NOMO-1 treated with dmso at 0.1 percent for 144 hours (cell line): Measurements from ENCODE around the gene HSPD1.

Experiments
- DNase-seq: peaks from one replicate; lab custom pipeline; 2025; ENCODE audit not compliant: unreplicated experiment; lab: John Stamatoyannopoulos, UW

HSPD1 gene

DNA sequence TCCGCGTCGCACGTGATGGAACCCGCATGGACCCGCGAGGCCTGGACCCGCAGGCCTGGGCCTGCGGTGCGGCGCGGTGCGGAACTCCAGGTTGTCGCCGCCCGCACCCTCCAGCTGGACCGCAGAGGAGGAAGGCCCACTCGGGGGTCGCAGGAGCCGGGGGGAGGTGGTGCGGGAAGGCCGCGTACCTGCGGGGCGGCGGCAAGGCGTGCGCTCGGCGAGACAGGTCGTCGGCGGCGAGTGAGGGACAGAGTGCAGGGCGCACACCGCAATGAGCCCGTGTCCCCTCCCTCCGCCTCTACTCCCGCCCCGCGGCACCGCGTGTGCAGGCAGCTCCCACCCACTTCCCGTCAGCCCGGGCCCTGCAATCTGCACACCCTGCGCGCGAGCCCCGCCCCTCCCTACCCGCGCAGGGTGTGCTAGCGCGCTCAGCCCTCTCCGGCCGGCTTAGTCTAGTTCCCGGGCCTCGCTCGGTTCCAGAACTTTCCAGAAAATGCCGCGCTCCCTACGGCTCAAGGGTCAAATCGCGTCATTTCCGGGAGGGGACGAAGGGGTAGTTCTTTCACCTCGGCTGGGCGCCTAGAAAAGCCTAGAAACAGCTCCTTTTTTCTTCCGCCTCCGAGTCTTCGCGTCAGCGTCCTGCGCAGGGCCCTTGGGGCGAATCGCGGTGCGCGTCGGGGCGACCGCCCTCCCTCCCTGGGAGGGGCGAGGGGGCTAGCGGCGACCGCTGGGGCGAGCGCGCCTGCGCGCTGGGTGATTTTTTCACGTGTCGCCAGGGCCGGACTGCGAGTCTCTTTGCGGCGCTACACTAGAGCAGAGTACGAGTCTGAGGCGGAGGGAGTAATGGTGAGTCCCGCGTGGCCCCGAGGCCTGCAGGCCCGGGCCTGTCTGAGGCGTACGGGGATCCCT lies at the start of gene HSPD1, which contains the start of gene HSPE1:
Gene HSPD1, minus strand, starts transcription at position 247 of the 909 bp plus-strand sequence. CDS start 992 bp downstream, outside the sequence.
Gene HSPE1, plus strand, starts transcription at position 786 of the 909 bp plus-strand sequence. Its CDS starts 58 bp downstream, at position 844.
- peak; percentile 99 for DNase-seq

DNA sequence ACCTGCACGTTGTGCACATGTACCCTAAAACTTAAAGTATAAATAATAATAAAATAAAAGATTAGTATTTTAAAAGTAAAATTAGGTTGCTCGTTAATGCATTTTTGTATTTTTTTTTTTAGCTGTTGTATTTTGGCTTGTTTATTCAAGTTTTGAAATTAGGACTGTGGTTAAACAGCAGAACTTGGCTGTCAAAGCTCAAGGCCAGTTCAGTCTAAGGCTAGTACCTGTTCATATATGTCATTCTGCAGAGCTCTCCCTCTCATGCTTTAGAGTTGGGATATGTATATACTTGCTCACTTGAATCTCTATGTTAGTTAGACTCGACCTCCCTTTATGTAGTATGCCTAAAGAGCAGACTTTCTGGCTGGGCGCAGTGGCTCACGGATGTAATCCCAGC lies 48.9 kb upstream of the HSPD1 start:
- DNase-seq, result no peak

DNA sequence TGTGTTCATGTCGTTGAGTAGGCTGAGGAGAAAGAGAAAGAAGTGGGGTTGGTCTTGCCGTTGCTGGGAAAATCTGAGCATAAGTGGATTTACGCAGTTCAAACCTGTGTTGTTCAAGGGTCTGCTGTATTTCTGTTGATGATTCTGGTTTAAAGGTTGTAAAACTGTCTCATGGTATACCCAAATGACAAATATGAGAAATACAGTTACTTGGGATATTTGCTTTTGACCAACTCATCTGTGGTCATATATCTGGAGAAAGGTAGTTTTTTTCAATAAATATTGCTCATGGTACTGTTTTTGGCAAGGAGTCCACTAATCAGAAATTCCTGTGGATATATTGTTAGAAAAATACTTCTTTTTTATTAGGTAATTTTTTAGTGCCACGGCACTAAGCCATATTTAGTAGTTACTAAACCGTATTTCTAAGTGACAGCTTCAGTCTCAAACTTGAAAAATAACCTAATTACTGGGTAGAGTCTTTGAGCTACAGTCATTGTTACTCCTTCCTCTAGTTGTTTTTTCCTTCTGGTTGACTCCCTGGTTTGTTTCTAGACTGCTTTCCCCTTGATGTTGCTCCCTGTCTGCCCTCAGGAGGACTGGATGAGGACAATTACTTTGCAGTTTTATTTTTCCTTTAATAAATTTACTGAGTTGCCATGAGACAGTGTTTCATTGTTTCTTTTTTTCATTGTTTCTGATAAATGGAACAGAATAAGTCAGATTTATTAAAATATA lies 47.7 kb upstream of the HSPD1 start:
- no peak for DNase-seq

DNA sequence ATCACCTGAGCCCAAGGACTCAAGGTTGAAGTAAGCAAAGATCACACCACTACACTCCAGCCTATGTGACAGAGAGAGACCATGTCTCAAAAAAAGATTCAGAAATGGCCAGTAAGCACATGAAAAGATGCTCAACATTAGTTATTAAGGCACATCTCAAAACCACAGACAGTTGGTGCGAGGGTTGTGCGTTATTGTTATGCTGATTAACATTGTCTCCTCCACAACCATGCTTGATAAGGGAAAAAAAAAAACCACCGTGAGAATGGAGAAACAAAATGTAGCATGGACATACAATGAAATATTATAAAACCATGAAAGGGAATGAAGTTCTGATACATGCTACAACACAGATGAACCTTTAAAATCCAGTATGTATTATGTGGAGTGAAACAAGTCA lies 43.6 kb upstream of the HSPD1 start:
- no peak for DNase-seq

DNA sequence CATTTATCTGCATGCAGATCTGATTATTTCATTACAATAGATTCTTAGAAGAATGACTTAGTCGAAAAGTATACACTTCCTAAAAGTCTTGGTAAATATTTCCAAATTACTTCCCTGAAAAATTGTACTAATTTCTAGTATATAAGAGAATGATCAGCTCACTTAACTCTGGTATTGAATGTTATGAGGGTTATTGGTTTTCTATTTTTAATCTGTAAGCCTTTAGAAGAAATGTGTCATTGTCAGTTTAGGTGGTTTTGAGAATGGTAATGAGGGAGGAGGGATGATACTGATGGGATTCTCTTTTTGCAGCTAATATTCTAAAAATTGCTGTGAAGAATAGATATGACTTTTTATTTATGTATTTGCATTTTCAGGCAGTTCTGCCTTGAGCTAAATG lies 40.1 kb upstream of the HSPD1 start:
- no peak for DNase-seq

DNA sequence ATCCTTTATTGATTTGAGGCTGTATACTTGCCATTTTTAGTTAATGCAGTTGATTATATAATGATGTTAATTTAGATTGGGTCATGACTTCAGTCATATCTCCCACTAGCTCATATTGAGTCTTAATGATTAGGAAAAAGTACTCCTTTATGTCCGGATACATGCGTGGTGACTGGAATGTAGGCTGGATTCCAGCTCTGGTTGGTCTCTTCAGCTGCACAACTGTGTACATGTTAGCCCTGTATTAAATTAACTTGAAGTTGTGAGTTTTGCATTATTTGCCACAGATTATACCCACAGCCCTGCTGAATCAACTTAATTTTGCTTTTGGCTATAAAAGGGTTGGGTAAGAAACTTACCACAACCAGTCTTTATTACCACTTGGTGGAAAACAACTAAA lies 38.8 kb upstream of the HSPD1 start:
- no peak for DNase-seq

DNA sequence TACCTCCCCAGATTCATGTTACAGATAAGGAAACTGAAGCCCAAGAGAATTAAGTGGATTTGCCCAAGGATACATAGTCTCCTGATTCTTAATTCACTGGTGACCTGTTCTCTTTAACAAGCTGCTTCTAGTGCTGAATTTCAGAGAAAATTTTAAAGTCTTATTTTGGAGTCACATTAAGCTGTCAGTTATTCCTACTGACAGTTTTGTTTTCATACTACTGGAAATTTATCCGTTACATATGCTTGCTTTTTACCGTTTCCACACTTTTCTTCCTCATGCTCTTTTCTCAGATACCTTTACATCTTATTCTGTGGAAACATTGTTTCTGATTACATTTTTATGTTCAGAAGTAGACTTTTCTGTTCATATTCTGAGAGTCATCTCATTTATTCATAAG lies 17.5 kb upstream of the HSPD1 start:
- no peak for DNase-seq

DNA sequence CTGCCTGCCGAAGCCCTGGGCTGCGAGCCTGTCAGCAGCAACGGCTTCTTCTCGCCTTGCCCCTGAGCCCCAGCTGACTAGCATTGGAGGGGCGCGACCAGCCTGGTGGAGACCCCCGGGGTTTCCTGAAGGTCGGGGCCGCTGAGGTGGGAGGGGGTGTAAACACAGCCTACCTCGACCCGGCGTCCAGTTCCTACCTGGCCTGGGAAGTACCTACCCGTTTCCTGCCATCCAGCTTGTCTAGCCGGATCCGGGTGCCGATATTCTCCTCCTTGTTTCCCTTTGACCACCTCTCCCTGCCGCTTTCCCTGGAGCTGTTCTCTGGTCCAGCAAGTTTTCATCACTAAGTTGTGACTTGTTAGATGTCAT lies 16.7 kb upstream of the HSPD1 start:
- no peak for DNase-seq

DNA sequence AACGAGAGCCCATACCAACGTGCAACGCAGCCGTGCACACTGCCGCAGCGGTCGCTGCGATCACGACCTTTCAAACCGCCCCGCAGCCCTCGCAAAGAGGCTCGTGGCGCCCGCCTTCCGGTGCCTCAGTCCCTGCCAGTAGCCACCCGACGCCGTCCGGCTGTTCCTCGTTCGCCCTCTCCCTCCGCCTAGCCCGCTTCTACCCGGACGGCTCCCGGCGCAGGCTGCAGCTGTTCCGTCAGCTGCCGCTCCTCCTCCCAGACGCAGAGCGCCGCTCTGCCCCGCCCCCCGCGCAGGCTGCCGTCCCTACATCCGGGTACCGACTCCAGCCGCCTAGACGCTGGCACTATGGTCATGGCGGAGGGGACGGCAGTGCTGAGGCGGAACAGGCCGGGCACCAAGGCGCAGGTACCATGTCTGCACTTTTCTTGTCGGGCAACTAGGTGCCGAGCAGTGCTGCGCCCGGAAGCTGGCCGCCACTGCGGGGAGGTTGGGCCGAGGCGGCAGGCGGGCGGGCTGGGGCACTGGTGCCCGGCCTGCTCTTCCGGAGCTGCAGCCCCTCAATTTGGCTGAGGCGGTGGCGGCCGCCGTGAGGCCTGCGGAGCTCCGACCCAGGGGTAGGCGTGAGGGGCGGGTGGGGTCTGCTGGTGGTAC lies 16.2 kb upstream of the HSPD1 start, which contains the start of gene MOB4:
Gene MOB4, plus strand, starts transcription at position 328 of the 654 bp plus-strand sequence. Its CDS starts 21 bp downstream, at position 349.
- DNase-seq, result peak; percentile 97

DNA sequence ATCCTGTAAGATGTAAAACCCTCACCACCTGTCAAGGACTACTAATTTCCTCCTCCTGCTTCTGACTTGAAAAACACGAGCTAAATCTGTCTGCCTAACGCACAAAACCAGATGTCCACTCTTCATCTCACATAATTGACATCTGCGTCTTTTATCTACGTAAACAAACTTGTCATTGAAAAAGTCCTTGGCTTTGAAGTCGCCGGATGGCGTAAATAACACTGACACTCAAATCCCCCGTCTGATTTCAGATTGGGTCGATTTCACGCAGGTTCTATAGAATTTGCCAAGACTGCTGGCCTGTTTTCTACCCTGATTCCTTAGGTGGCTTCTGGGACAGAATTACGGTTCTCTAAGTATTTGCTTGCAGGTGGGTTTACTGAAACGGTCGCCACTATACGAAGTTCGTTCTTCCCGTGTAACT lies 15.7 kb upstream of the HSPD1 start:
- DNase-seq, result no peak

DNA sequence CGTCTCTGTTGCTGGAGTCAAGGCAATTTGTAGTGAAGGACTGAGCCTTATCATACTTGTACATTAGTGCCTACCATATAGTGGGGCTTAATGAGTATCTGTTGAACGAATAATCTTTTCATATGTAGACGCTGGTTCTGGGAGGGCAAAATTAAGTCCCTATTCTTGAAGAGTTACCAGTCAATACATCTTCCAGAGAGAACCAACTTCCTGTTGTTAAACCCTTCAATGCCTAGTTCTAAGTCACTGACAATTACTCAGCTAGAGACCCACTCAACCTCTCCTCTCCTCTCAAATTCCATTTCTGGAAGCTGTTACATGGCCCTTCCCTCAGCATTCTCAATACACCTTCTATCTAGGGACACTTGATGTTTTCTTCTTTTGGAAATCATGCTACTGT lies 15.1 kb upstream of the HSPD1 start:
- no peak for DNase-seq

DNA sequence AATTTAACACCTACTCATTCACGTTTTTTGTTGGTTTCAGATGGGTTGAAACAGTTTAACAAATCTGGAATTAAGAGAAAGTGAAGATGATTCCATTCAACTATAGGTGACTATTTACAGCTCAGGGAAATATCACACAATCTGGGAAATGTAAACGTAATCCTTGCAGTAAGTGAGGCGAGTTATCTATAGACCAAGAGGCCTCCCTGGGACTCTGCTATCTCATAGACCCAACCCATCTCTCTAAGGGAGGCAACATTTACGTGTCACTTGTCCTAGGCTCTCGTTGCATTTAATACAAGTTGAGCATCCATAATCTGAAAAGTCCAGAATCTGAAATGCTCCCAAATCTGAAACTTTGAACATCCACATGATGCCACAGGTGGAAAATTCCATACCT lies 14.3 kb upstream of the HSPD1 start:
- DNase-seq, result no peak

DNA sequence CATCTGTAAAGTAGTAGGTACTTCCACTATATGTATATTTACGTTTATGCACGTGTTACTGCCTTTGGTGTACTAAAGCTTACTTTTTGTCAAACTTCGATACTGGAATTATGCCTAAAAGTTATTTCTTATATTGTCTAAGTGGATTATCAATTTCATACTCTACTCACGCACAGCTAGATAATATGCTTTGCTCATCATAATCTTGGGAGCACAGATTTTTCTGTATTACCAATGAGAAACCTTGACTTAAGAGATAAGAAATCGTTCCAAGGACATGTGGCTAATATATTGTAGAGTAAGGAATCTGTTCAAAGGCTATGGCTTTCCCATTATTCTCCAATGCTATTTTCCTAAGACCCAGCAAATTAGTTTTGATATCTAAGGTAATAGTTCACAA lies 7.0 kb upstream of the HSPD1 start:
- DNase-seq, result no peak

DNA sequence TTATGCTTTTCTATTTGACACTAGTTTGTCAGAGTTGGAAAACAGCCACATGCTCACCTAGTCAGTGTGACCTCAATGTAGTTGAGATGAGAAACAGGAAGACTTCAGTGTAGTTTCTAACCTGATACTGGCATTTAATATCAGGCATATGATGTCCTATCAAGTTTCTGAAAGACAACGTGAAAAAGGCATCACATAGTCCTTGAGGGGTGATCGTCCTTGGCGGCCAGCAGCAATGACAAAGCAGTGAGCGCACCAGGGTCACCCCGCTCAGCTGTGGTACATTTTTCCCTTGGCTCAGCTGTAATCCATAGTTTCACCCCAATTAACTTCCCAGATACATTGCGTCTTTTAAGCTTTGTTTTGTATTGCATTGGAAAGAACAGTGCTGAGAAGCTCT lies 4.9 kb upstream of the HSPD1 start:
- no peak for DNase-seq

DNA sequence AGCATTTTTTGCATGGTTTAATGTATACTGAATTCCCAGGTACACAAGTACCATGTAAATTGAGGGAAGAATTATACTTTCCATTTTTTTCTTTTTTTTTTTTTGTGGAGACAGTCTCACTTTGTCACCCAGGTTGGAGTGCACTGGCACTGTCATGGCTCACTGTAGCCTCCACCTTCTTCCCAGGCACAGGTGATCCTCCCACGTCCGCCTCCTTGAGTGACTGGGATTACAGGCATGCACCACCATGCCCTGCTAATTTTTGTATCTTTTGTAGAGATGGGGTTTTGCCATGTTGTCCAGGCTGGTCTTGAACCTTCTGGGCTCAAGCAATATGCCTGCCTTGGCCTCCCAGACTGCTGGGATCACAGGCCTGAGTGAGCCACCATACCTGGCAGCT lies 4.4 kb upstream of the HSPD1 start:
- DNase-seq, result no peak

DNA sequence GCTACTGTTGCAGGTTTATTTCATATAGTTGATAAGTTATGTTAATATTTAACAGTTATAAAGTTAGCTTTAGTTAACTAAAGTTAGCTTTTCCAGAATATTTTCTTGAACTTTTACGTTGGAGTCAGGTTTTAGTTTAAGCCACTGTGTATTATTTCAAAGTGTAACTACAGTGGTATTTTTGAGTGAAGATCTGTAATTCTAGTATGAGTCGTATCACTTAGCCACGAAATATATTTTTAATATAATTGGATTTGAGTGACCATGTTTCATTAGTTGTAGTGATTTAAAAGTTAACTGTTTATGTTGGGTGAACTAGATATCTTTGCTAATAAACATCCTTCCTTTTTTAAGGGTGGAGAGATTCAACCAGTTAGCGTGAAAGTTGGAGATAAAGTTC lies 3.0 kb upstream of the HSPD1 start:
- no peak for DNase-seq

DNA sequence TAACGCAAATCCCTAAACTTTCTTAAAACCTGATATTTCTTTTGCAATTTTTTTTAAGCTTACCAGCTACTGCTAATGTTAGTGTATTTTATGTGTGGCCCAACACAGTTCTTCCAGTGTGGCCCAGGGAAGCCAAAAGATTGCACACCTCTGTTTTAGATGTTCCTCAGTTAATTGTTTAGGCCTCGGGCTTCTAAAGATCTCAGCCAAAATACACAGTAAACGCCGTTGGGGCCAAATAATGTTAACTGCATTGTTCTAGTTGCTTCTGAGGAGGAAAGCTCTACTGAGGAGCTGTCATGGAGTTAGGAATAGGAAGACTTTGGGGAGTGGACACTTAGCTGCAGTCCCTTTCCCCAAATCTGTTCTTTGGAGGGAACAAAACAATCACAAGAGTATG lies 2.6 kb upstream of the HSPD1 start:
- DNase-seq, result no peak

DNA sequence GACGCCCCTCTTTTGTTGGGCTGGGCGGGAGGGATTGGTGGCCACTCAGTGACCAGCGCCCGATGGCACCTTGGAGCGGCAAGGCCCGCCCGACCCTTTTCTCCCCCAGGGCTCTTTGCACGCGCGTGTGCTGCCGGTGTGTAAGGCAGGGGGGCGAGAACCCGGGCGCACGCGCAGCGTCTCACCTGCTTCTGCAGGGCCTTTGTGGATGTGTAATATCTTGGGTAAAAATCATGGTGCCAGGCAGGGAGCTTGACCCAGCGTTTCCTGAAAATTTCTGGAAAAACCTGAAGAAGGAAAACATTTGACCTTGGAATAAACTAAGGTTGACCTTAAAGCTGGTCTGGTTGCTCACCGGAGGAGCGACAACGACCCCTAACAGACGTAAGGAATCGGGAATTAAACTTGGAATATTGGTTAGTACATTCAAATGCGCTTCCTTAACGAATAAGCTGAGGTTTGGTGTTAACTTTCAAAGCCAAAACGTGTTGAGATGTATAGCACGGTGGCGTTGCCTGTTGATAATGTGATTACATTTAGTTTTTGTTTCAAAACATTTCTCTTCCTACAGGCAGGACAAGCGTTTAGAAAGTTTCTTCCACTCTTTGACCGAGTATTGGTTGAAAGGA lies 977 bp upstream of the HSPD1 start:
- no peak for DNase-seq

DNA sequence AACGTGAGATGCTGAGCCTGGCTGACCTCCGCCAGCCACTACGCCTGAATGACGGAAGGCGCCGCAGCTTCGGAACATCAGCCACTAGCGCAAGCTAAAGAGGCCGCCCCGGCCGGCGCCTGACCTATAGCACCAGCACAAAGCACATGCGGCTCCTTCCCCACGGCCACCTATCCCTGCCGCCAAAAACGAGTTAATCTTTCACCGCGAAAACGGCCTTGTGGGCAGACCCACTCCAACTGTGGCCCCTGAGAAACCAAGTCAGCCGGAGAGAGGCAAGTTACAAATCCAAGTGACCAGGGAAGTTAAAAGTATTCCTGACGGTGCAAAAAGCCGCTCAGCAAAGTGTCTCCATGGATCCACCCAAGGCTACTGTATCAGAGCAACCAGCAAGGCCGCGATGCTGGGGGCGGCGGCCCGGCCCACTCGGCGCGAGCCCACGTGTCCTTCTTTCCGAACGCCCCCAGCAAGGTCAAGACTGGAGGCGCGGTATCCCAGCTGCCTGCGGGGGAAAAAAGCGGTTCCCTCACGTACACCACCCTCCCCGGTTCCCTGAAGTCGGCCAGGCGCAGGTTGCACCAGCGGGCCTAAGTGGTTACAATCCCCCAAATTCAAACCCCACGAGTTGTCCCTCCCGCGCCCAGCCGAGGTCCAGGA lies 575 bp downstream of the HSPD1 start:
- DNase-seq, result peak; percentile 31

DNA sequence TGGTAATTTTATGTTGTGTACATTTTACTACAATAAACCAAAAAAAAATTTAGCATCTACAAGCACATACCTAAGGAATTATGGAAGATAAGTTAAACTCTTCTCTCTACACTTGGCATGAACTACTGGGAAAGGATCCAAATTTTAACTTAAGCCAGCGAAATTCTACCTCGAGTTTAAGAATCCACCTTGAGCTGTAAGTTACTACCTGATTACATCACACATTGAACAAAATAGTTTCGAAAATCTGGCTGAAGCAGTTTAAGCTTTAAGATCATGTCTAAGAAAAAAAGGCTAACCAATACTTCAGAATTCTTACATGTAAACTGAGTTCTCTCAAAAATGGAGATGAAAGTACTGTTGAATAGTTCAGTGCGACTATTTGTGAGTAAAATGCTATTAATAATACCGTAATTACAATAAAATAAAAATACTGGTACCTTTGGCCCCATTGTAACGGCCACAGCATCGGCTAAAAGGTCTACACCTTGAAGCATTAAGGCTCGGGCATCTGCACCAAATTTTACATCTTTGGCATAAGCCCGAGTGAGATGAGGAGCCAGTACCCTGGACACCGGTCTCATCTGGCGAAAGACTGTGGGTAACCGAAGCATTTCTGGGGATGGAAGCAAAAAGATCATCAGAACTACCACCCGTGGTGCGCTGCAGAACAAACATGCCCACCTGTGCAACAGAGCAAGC lies 1.3 kb downstream of the HSPD1 start:
- no peak for DNase-seq
